OCI-LY7 (cell line): Measurements from ENCODE around the gene MMP11. TPM values are rescaled to one million over a fixed set of nuclear protein-coding genes. Genes with fewer than 3 reads are reported as not detected.

Experiments used
- BruUV-seq: library from RNA; stranded (reverse); fragments of 400-500 nt; replicated peaks from 2 replicates; lab custom pipeline; 2021; lab: Mats Ljungman, UMichigan
- CTCF ChIA-PET: fragments of 300-600 bp; sonication (Branson Sonifier 250); formaldehyde crosslinking; loops from one replicate; lab custom pipeline; 2022; ENCODE audit warnings: antibody characterized with exemption; ENCODE audit not compliant: unreplicated experiment; lab: Charles Lee
- POLR2A ChIA-PET: fragments of 300-600 bp; sonication (Branson Sonifier 250); formaldehyde crosslinking; loops from one replicate; lab custom pipeline; 2022; ENCODE audit warnings: antibody characterized with exemption; lab: Charles Lee
- DNase-seq: peaks from one replicate; pipeline ENCODE4 v3.0.0-alpha.2; 2015; ENCODE audit warnings: low spot score
- H2AFZ ChIP-seq: fragments of 200-600 bp; sonication (generic), shearing (Covaris generic); 2 replicates; pipeline ENCODE4 v1.6.1; 2014; ENCODE audit warnings: mild to moderate bottlenecking, antibody characterized with exemption, low read length, moderate library complexity
- H3K27ac ChIP-seq: fragments of 200-600 bp; sonication (generic); 2 replicates; pipeline ENCODE4 v1.5.1; 2014; ENCODE audit warnings: mixed run types, low read depth, mild to moderate bottlenecking, moderate library complexity, low read length, inconsistent platforms; ENCODE audit not compliant: poor library complexity, severe bottlenecking
- H3K36me3 ChIP-seq: fragments of 200-600 bp; sonication (generic); 2 replicates; pipeline ENCODE4 v1.6.1; 2014; ENCODE audit warnings: mild to moderate bottlenecking, antibody characterized with exemption, low read length, moderate library complexity, mixed read lengths; ENCODE audit not compliant: insufficient read depth
- H3K4me1 ChIP-seq: fragments of 200-600 bp; sonication (generic); 2 replicates; pipeline ENCODE4 v1.5.1; 2014; ENCODE audit warnings: mild to moderate bottlenecking, low read length; ENCODE audit not compliant: insufficient read depth, poor library complexity, severe bottlenecking
- H3K4me2 ChIP-seq: fragments of 200-600 bp; sonication (generic); 2 replicates; pipeline ENCODE4 v1.6.1; 2014; ENCODE audit warnings: mild to moderate bottlenecking, low read length
- H3K4me3 ChIP-seq: fragments of 200-600 bp; sonication (generic); 2 replicates; pipeline ENCODE4 v1.5.1; 2014; ENCODE audit warnings: mild to moderate bottlenecking, low read depth, low read length; ENCODE audit not compliant: poor library complexity, severe bottlenecking
- H3K79me2 ChIP-seq: fragments of 200-600 bp; sonication (generic); 2 replicates; pipeline ENCODE4 v1.6.1; 2016; ENCODE audit warnings: low read depth, mild to moderate bottlenecking, low read length, moderate library complexity, mixed read lengths; ENCODE audit not compliant: insufficient read depth
- H3K9me2 ChIP-seq: fragments of 200-600 bp; sonication (generic); 2 replicates; pipeline ENCODE4 v1.6.1; 2016; ENCODE audit warnings: mild to moderate bottlenecking, low read length, mixed read lengths; ENCODE audit not compliant: insufficient read depth
- H3K9me3 ChIP-seq: fragments of 200-600 bp; sonication (generic); 2 replicates; pipeline ENCODE4 v1.6.1; 2014; ENCODE audit warnings: mild to moderate bottlenecking, mixed run types, low read length, mixed read lengths
- H4K20me1 ChIP-seq: fragments of 200-600 bp; sonication (generic); 2 replicates; pipeline ENCODE4 v1.6.1; 2014; ENCODE audit warnings: mild to moderate bottlenecking, antibody characterized with exemption, low read length, moderate library complexity, mixed read lengths; ENCODE audit not compliant: insufficient read depth
- CTCF ChIP-seq: fragments of 200-600 bp; sonication (generic); conservative IDR thresholded peaks from 2 replicates; pipeline ENCODE4 v1.5.1; 2014; ENCODE audit warnings: mild to moderate bottlenecking, antibody characterized with exemption, low read length, moderate library complexity, mixed read lengths
- EZH2phosphoT487 ChIP-seq: fragments of 200-600 bp; sonication (generic); IDR thresholded peaks from 2 replicates; pipeline ENCODE4 v1.6.1; 2018; ENCODE audit warnings: low read depth, borderline replicate concordance, mild to moderate bottlenecking, mixed run types, antibody characterized with exemption, low read length, moderate library complexity, mixed read lengths
- intact Hi-C: fragments of 100-400 bp; cut with micrococcal nuclease; formaldehyde crosslinking; loops from one replicate; pipeline ENCODE4 v1.10.0; 2022; ENCODE audit not compliant: unreplicated experiment
- total RNA-seq, 2 experiments: library from RNA; depleted of rRNA in 1 of 2; stranded (reverse); fragments of >200 nt in 1 of 2; shearing (Covaris generic) in 1 of 2; gene quantifications; 2 replicates each; pipeline ENCODE4 v1.2.3, GENCODE V29; 2014 to 2022

The MMP11 gene
- total RNA-seq, 2 experiments from 2014 or later = 9.2 to 12.9 TPM

- Histone ChIP-seq H2AFZ (no peak overlapping the region), H3K4me2 (no peak overlapping the region), H3K79me2 (no peaks in the 10 kb centered on the region), H3K27ac (peak overlapping the region; percentile 53), H3K4me1 (peaks cover 26% of the 10 kb centered on the region), H3K9me2 (no peaks in the 10 kb centered on the region), H3K36me3 (peaks cover 100% of the 10 kb centered on the region), H4K20me1 (no peaks in the 10 kb centered on the region), H3K4me3 (no peak overlapping the region), H3K9me3 (no peaks in the 10 kb centered on the region)
- no TSS peak for BruUV-seq
- CTCF ChIA-PET = interaction anchor here (0.6 kb wide), 1 partner anchor 104 kb away, joined by 3 read pairs; no protein-coding TSS in a partner anchor
- peak; percentile 59 for DNase-seq
- intact Hi-C loops = no loop called here
- POLR2A ChIA-PET = no interaction called here
- TF ChIP-seq CTCF (no peak), EZH2phosphoT487 (no peak)
Measured at GRCh38 chr22:23820748-23821211, 48.1 kb downstream of the MMP11 start.

GRCh38 chr22:23822101-23822671, 49.5 kb downstream of the MMP11 start:
- Histone ChIP-seq H3K9me3 (no peaks in the 10 kb centered on the region), H3K4me2 (no peak overlapping the region), H4K20me1 (no peaks in the 10 kb centered on the region), H3K27ac (no peak overlapping the region), H3K36me3 (peaks cover 100% of the 10 kb centered on the region), H3K79me2 (no peaks in the 10 kb centered on the region), H3K4me3 (no peak overlapping the region), H3K4me1 (peaks cover 41% of the 10 kb centered on the region), H2AFZ (no peak overlapping the region), H3K9me2 (no peaks in the 10 kb centered on the region)
- intact Hi-C loops = no loop called here
- DNase-seq = no peak
- no TSS peak for BruUV-seq
- POLR2A ChIA-PET = no interaction called here
- TF ChIP-seq CTCF (no peak), EZH2phosphoT487 (no peak)
- CTCF ChIA-PET = no interaction called here

GRCh38 chr22:23823331-23823791, 50.7 kb downstream of the MMP11 start:
- H3K36me3 ChIP-seq = peaks cover 98% of the 10 kb centered on the region
- H3K79me2 ChIP-seq = no peaks in the 10 kb centered on the region
- ChIA-PET CTCF (no interaction called here), POLR2A (interaction anchor here (0.6 kb wide), 1 partner anchor 12 kb away, joined by 3 read pairs; no protein-coding TSS in a partner anchor)
- H3K9me3 ChIP-seq = no peaks in the 10 kb centered on the region
- no peak overlapping the region for H3K4me2 ChIP-seq
- DNase-seq = no peak
- H4K20me1 ChIP-seq = no peaks in the 10 kb centered on the region
- no TSS peak for BruUV-seq
- intact Hi-C loops = no loop called here
- TF ChIP-seq CTCF = no peak
- no peak for TF ChIP-seq EZH2phosphoT487
- peaks cover 37% of the 10 kb centered on the region for H3K4me1 ChIP-seq
- H2AFZ ChIP-seq = no peak overlapping the region
- H3K9me2 ChIP-seq = no peaks in the 10 kb centered on the region
- H3K4me3 ChIP-seq = no peak overlapping the region
- no peak overlapping the region for H3K27ac ChIP-seq
